CD14-positive monocyte (primary cell): ENCODE measurements around the gene HECW1. TPM values are rescaled to one million over a fixed set of nuclear protein-coding genes. Genes with fewer than 3 reads are reported as not detected.

ENCODE experiments used
- DNase-seq, 3 donors: peaks; one replicate each; pipeline ENCODE4 v3.0.0-alpha.2; 2011 to 2022
- H2AFZ ChIP-seq: 2 replicates; pipeline ENCODE4 v1.6.0; 2012; ENCODE audit warnings: mild to moderate bottlenecking, low read depth, low read length, inconsistent platforms; ENCODE audit not compliant: insufficient read depth, poor library complexity, severe bottlenecking
- H3K27ac ChIP-seq, 2 donors: 1 replicate in 1 of 2; 2 replicates in 1 of 2; pipeline ENCODE4 v1.5.1; 2012 to 2013; ENCODE audit warnings: low read length in 2 of 2, control low read depth in 1 of 2, inconsistent platforms in 1 of 2, low read depth in 1 of 2, mild to moderate bottlenecking in 1 of 2
- H3K27me3 ChIP-seq, 2 donors: one replicate each; pipeline versions ENCODE4 v1.6.0 to v1.6.1; 2011 to 2013; ENCODE audit warnings: low read length in 2 of 2; ENCODE audit not compliant: control insufficient read depth in 2 of 2, insufficient read depth in 2 of 2
- H3K36me3 ChIP-seq, 2 donors: replicated peaks in 1 of 2; 1 replicate in 1 of 2; 2 replicates in 1 of 2; pipeline versions ENCODE4 v1.5.1 to v1.6.1; 2012 to 2013; ENCODE audit warnings: low read length in 2 of 2, control low read depth in 1 of 2, inconsistent platforms in 1 of 2, mild to moderate bottlenecking in 1 of 2; ENCODE audit not compliant: insufficient read depth in 2 of 2, control insufficient read depth in 1 of 2
- H3K4me1 ChIP-seq, 2 donors: 1 replicate in 1 of 2; 2 replicates in 1 of 2; pipeline versions ENCODE4 v1.5.1 to v1.6.1; 2012 to 2013; ENCODE audit warnings: low read length in 2 of 2, control low read depth in 1 of 2, inconsistent platforms in 1 of 2, mild to moderate bottlenecking in 1 of 2, moderate library complexity in 1 of 2; ENCODE audit not compliant: insufficient read depth in 2 of 2, control insufficient read depth in 1 of 2
- H3K4me2 ChIP-seq: replicated peaks from 2 replicates; pipeline ENCODE3; 2012; ENCODE audit warnings: low read length, moderate library complexity, mild to moderate bottlenecking; ENCODE audit not compliant: poor library complexity, severe bottlenecking; ENCODE audit errors: extremely low read depth
- H3K4me3 ChIP-seq, 3 experiments: fragments of 200-600 bp in 1 of 3; sonication (generic) in 1 of 3; replicated peaks in 1 of 3; 1 replicate in 2 of 3; 2 replicates in 1 of 3; pipeline ENCODE4 v1.5.1; 2011 to 2013; ENCODE audit warnings: low read length in 3 of 3, mild to moderate bottlenecking in 3 of 3, control low read depth in 2 of 3, low read depth in 2 of 3, inconsistent platforms in 1 of 3, moderate library complexity in 1 of 3
- H3K79me2 ChIP-seq: 2 replicates; pipeline ENCODE4 v1.6.0; 2012; ENCODE audit warnings: mild to moderate bottlenecking, control low read depth, inconsistent platforms, low read length, moderate library complexity; ENCODE audit not compliant: insufficient read depth
- H3K9ac ChIP-seq: 2 replicates; pipeline ENCODE4 v1.6.0; 2017; ENCODE audit warnings: low read length, mild to moderate bottlenecking; ENCODE audit not compliant: insufficient read depth, poor library complexity, severe bottlenecking
- H3K9me3 ChIP-seq, 2 donors: replicated peaks in 1 of 2; 1 replicate in 1 of 2; 2 replicates in 1 of 2; pipeline versions ENCODE4 v1.5.1 to v1.6.1; 2012 to 2013; ENCODE audit warnings: low read length in 2 of 2, control low read depth in 1 of 2; ENCODE audit not compliant: control insufficient read depth in 1 of 2, insufficient read depth in 1 of 2
- H4K20me1 ChIP-seq: 2 replicates; pipeline ENCODE4 v1.6.0; 2012; ENCODE audit warnings: mild to moderate bottlenecking, low read length, control low read depth, moderate library complexity; ENCODE audit not compliant: insufficient read depth
- H3K27ac Mint-ChIP-seq, 7 donors: one replicate each; pipeline ENCODE4 v1.8.0; 2020; ENCODE audit warnings: mild to moderate bottlenecking in 7 of 7, mixed read lengths in 7 of 7, moderate library complexity in 6 of 7, inconsistent platforms in 2 of 7
- H3K27me3 Mint-ChIP-seq, 3 donors: one replicate each; pipeline ENCODE4 v1.8.0; 2021 to 2022; ENCODE audit warnings: low read depth in 3 of 3, mild to moderate bottlenecking in 3 of 3, mixed read lengths in 3 of 3, moderate library complexity in 3 of 3, inconsistent platforms in 1 of 3
- H3K36me3 Mint-ChIP-seq, 2 donors: one replicate each; pipeline ENCODE4 v1.8.0; 2020; ENCODE audit warnings: mixed read lengths in 2 of 2, inconsistent platforms in 1 of 2, mild to moderate bottlenecking in 1 of 2
- H3K4me1 Mint-ChIP-seq: one replicate; pipeline ENCODE4 v1.8.0; 2020; ENCODE audit warnings: mild to moderate bottlenecking, mixed read lengths
- H3K4me3 Mint-ChIP-seq, 2 donors: one replicate each; pipeline ENCODE4 v1.8.0; 2020; ENCODE audit warnings: mild to moderate bottlenecking in 2 of 2, mixed read lengths in 2 of 2, moderate library complexity in 1 of 2
- H3K9me3 Mint-ChIP-seq, 7 donors: one replicate each; pipeline ENCODE4 v1.8.0; 2020 to 2022; ENCODE audit warnings: mixed read lengths in 7 of 7, mild to moderate bottlenecking in 6 of 7, moderate library complexity in 6 of 7, inconsistent platforms in 2 of 7
- CTCF ChIP-seq: fragments of 200-600 bp; IDR thresholded peaks from one replicate; pipeline ENCODE4 v1.8.0; 2022; ENCODE audit warnings: antibody characterized with exemption, mild to moderate bottlenecking
- WGBS: methylation state at CpG from one replicate; pipeline ENCODE4 v1.1.5; 2013; ENCODE audit warnings: missing lambda C conversion rate; ENCODE audit not compliant: insufficient coverage; 5-methylcytosine and 5-hydroxymethylcytosine counted together
- intact Hi-C, 2 donors: fragments of 100-400 bp; cut with micrococcal nuclease; formaldehyde crosslinking; loops; one replicate each; pipeline versions ENCODE4 v1.15.0 to v1.15.1; 2023
- polyA plus RNA-seq, 3 donors: library from polyadenylated mRNA; depleted of rRNA in 1 of 3; unstranded in 2 of 3; stranded (reverse) in 1 of 3; fragments of 300-500 nt in 2 of 3; fragments of >200 nt in 1 of 3; fragmentation: Illumina TruSeq in 2 of 3; gene quantifications; 1 replicate in 2 of 3; 2 replicates in 1 of 3; pipeline ENCODE4 v1.2.3, GENCODE V29; 2012 to 2021

HECW1 gene
- polyA plus RNA-seq, 3 donors: not detected

GRCh38 chr7:43273939-43274719, 161.7 kb downstream of the HECW1 start:
- H3K27ac Mint-ChIP-seq: no peak overlapping the region
- H2AFZ ChIP-seq: no peak overlapping the region
- 92% methylated on average over 5 of the region's 36 CpGs for WGBS
- no peak for TF ChIP-seq CTCF
- no peak overlapping the region for H3K27ac ChIP-seq
- peaks cover 2 to 3% (median 2%) of the 10 kb centered on the region in 3 donors for H3K27me3 Mint-ChIP-seq
- H4K20me1 ChIP-seq: no peaks in the 10 kb centered on the region
- no peak overlapping the region for H3K4me3 Mint-ChIP-seq
- no peaks in the 10 kb centered on the region for H3K4me1 ChIP-seq
- no peaks in the 10 kb centered on the region for H3K36me3 ChIP-seq
- no peak for DNase-seq
- H3K9me3 Mint-ChIP-seq: peaks cover 0 to 15% (median 6%) of the 10 kb centered on the region in 7 donors
- peaks cover 0 to 6% of the 10 kb centered on the region in 2 donors for H3K9me3 ChIP-seq
- H3K36me3 Mint-ChIP-seq: no peaks in the 10 kb centered on the region
- H3K27me3 ChIP-seq: no peaks in the 10 kb centered on the region
- no peaks in the 10 kb centered on the region for H3K4me1 Mint-ChIP-seq
- H3K79me2 ChIP-seq: no peaks in the 10 kb centered on the region
- H3K4me3 ChIP-seq: no peak overlapping the region
- H3K9ac ChIP-seq: no peak overlapping the region
- intact Hi-C loops: no loop called here
- no peak overlapping the region for H3K4me2 ChIP-seq

DNA sequence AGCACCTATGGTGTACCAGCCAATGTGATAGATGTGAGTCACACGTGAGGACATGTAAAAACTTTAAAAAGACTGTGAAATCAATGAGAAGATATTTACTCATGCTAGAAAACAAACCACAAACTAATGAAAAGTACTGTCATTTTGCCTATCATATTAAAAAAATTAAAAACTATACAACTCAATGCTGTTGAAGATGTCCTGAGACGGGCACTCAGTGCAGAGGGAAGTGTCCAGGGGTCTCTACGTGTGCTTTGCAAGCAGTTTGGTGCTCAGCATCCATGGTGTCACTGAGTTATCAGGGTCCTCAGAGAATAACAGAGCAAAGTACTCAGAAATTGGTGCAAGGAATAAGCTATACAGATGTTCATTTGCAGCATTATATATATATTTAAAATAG, 162.3 kb downstream of the HECW1 start:
- Histone ChIP-seq H3K36me3 (no peaks in the 10 kb centered on the region), H3K4me2 (no peak overlapping the region), H3K27me3 (no peaks in the 10 kb centered on the region), H3K4me1 (no peaks in the 10 kb centered on the region), H3K27ac (no peak overlapping the region), H3K4me3 (no peak overlapping the region), H3K9me3 (peaks cover 0 to 6% of the 10 kb centered on the region in 2 donors), H2AFZ (no peak overlapping the region), H3K79me2 (no peaks in the 10 kb centered on the region), H3K9ac (no peak overlapping the region), H4K20me1 (no peaks in the 10 kb centered on the region)
- TF ChIP-seq CTCF: no peak
- no peaks in the 10 kb centered on the region for H3K36me3 Mint-ChIP-seq
- no peak for DNase-seq
- intact Hi-C loops: no loop called here
- H3K27me3 Mint-ChIP-seq: peaks cover 2 to 3% (median 2%) of the 10 kb centered on the region in 3 donors
- no peaks in the 10 kb centered on the region for H3K4me1 Mint-ChIP-seq
- no peak overlapping the region for H3K27ac Mint-ChIP-seq
- no peak overlapping the region for H3K4me3 Mint-ChIP-seq
- peaks cover 0 to 15% (median 6%) of the 10 kb centered on the region in 7 donors for H3K9me3 Mint-ChIP-seq
- WGBS: 100% methylated on average over 2 of the region's 3 CpGs
